Left renal pelvis (tissue), 4 donors: ENCODE measurements around the gene SPDL1. TPM values are rescaled to one million over a fixed set of nuclear protein-coding genes. Genes with fewer than 3 reads are reported as not detected.

ENCODE experiments used
- DNase-seq, 4 donors: peaks; one replicate each; pipeline ENCODE4 v3.0.0-alpha.2; 2013; ENCODE audit warnings: low read depth in 4 of 4, low spot score in 3 of 4
- polyA plus RNA-seq, 4 donors: library from polyadenylated mRNA; unstranded; fragments of 120-200 nt; gene quantifications; one replicate each; pipeline ENCODE4 v1.2.1, GENCODE V29; 2013; ENCODE audit not compliant: insufficient read length in 4 of 4

The SPDL1 gene, protein sequence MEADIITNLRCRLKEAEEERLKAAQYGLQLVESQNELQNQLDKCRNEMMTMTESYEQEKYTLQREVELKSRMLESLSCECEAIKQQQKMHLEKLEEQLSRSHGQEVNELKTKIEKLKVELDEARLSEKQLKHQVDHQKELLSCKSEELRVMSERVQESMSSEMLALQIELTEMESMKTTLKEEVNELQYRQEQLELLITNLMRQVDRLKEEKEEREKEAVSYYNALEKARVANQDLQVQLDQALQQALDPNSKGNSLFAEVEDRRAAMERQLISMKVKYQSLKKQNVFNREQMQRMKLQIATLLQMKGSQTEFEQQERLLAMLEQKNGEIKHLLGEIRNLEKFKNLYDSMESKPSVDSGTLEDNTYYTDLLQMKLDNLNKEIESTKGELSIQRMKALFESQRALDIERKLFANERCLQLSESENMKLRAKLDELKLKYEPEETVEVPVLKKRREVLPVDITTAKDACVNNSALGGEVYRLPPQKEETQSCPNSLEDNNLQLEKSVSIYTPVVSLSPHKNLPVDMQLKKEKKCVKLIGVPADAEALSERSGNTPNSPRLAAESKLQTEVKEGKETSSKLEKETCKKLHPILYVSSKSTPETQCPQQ
- polyA plus RNA-seq, result 10 to 100 TPM; 30.3 to 44.1 (median 36.2) TPM

- DNase-seq, result peak; percentile 92 to 95 (median 94)
Measured at GRCh38 chr5:169583424-169584220, at the start of gene SPDL1. Gene SPDL1, plus strand, starts transcription at chr5:169583773. Its CDS starts 4,644 bp downstream, at chr5:169588417.

DNA sequence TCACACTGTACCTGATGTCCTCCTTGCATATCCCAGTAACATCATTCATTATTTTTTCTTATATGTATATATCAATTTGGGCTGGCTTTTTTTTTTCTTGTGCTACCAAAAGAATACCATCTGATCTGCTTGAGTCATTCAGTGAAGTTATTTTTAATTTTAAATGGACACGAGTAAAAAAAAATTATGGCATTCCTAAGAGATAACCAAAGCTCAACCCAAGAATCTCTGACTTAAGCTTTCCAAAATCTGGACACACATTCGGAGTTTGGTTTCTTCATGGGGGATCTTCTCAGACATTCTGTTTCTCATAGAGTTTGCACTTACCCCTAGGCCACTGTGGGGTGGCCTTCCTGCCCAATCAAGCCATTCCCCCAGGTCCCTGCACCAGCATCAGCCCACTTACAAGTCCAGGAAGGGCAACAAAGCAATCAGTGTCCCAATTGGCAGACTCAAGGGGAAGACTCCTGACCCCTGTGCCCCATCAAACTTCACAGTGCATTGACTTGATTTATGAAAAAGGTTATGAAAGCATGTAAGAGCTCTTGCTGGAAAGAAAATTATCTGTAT is 49.2 kb upstream of the SPDL1 start:
- no peak for DNase-seq

DNA sequence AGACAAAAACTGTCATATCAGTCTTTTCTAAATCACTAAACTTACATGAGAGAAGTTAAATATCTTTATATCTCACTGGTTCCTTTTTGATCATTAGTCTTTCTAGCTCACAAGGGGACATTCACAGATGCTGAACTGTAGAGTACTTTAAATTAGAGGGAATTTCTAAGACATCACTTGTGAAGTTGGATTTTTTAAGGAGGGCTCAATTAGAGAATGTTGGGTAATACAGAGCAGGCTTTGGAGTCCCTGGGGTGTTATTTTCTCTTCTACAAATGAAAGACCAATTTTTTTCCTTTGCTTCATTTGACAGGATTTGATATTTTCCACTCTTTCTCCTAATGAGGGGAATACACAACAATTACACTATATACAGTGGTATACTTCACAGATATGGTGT is 48.6 kb upstream of the SPDL1 start:
- DNase-seq, result no peak

DNA sequence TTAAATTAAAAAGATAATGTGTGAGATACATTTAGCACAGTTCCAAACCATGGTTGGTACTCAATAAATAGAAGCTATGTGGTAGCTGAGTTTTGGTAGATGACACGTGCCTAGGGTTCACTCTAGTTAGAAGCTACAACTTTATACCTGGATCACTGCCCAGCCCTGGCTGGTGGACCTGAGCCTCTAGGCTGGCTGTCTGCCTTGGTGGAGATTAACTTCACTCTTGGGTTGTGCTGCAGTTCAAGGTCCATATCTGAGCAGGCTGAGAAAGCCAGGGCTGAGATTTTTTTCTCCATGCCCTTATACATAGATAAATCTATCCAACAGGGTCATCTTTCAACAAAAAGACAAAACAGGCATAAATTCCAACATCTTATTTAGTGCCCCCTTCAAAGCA is 44.6 kb upstream of the SPDL1 start:
- DNase-seq, result no peak

DNA sequence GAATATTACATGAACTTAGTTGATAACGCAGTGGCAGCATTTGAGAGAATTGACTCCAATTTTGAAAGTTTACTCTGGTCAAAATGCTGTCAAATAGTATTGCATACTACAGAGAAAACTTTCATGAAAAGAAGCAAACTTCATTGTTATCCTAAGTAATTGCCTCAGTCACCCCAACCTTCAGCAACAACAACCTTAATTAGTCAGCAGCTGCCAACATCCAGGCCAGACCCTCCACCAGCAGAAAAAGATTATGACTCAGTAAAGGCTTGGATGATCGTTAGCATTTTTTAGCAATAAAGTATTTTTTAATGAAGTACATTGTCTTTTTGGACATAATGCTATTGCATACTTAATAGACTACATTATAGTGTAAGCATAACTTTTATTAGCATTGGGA is 40.8 kb upstream of the SPDL1 start:
- no peak for DNase-seq

DNA sequence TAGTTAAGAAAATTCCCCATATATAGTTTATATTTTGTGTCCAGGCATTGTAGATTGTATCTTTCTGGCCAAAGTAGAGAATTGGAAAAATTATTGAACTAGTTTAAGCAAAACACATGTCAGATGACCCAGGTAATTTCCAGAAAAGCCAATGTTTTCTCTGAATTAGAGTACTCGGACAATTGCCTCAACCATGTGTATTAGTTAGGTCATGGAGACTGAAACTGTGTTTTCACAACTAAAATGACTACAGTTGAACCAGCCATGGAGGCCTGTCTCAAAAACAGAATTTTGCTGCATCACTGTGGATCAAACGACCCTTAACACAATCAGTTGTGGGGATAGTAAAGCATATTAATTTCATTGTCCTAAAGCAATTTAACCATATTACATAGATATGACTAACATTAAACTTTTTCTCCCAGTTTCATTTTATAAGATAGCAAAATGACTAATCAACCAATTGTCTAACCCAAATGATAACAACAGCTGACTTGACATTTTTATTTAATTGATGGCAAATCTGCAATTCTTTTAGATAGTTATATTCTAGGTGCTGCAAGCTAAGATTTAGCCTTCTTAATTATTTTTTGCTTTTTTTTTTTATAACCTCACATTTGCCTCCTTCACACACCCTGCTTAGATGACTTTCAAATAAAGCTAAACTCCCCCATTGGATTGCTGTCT is 39.2 kb upstream of the SPDL1 start:
- DNase-seq, result no peak

DNA sequence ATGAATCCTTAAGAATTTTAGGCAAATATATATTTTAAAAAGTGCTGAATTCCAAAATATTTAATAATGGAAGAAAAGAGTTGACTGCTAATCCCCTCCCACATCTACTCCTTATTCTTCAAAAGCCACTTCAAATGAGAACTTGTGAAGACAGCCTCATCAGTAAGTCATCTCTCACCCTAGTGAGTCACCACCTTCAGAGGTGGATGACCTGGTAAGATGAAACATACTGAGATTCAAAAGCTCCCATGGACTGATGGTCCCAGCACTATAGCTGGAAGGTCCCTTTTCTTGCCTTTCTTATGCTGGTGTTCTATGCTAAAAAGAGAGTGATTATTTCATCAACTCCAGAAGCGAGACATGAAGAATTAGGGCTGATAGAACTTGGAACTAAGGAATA is 37.8 kb upstream of the SPDL1 start:
- DNase-seq, result no peak

GRCh38 chr5:169546346-169546745 is 37.2 kb upstream of the SPDL1 start:
- no peak for DNase-seq

- no peak for DNase-seq
Measured at GRCh38 chr5:169547508-169547907, 36.1 kb upstream of the SPDL1 start.

GRCh38 chr5:169548315-169548714 is 35.3 kb upstream of the SPDL1 start:
- peak in 3 of 4 donors; percentile 18 to 29 (median 25) for DNase-seq

DNA sequence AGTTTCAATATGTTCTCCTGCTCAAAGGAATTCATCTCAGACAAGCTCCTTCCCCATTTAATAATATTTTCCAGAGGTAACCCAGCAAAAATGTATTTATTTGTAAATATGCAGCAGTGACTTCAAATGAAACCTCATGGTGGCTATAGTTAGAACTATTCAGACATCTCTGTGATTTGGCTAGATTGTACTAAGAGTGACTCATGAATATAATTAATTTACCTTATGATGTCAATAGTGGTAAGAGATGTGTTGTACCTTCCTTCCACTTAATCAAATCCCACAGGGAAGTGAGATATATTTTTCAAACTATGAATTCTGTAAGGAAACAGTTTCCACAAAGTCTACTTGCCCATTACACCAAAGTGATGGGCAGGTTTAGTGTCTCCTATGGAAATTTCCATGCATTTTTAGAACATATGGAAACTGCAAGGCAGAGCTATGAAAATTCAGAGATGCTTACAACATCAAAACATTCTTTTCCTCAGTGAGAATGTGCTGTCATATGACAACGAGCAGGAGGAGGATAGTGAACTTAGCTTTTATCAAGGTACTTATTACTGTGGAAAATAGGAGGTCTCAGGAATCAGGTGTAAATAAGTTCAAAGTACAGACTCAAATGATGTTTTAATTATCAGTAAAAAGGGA is 34.0 kb upstream of the SPDL1 start:
- no peak for DNase-seq

DNA sequence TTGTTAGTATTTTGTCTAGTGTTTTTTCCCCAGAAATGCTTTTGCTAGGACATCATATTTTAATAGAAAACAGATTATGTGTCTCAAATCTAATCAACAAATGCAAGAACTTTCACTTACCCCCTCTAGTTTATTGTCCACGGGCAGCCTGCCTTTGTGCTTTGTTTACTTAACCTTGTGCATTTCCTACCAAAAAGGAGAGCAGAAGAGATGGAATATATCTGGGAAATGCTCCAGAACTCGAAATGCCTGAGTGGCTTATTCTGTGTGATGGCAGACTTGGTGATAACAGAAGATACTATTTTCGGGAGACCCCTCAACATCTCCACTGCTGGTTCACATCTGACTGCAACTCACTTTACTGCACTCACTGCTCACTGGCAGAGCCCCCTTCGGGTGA is 33.3 kb upstream of the SPDL1 start:
- DNase-seq, result no peak

DNA sequence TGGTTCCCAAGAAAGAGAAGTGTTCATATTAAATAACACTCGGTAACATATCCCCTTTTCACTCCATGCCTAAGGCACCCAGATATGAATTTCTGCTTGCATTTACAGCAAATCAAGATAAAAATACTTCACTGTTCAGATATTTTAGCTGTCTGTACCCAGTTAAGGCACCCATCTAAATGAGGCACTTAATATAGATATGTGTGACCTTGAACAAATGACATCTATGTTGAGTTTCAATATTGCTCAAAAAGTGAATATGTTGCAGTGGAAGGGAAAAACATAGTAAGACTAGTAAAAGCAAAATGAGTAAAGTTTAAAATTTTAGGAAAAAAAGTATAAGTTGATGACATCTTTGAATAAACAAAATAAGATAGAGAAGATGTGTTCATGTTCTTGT is 32.4 kb upstream of the SPDL1 start:
- DNase-seq, result no peak

DNA sequence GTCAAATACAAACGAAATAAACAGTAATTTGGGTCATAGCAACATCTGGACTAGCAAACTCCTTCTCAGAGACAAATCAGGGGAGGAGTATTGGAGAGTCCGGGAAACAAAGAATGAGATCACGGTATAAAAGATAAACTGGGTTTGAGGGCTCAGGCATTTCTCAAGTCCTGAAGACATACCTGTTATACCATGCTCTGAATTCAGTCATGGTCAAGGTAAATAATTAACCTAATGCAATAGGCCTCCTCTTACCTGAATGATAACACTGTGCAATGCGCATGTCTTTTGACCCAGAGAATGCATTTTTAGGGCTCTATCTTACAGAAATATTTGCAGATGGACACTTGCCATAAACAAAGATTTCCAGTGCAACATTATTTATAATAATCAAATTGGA is 31.9 kb upstream of the SPDL1 start:
- no peak for DNase-seq

- no peak for DNase-seq
Measured at GRCh38 chr5:169554251-169554650, 29.3 kb upstream of the SPDL1 start.

GRCh38 chr5:169557838-169558237 is 25.7 kb upstream of the SPDL1 start:
- DNase-seq, result no peak

DNA sequence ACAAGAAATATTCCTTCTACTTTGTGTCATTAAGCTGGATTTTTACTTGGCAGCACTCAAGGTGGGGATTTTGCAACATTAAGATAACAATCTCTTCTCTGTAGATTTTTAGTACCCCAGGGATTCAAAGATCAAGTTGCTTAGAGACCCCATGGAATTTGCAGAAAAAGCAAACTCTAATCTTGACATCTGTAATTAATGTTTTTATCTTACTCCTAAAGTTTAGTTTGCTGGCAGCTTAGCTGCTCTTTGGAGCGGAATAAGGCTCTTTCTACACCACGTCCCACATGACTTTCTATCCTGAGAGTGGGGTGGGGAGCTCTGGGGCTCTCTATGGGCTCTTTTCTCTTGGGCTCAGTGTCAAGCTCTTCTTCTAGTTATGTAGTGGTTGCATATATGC is 21.7 kb upstream of the SPDL1 start:
- no peak for DNase-seq

GRCh38 chr5:169563369-169563768 is 20.2 kb upstream of the SPDL1 start:
- no peak for DNase-seq

DNA sequence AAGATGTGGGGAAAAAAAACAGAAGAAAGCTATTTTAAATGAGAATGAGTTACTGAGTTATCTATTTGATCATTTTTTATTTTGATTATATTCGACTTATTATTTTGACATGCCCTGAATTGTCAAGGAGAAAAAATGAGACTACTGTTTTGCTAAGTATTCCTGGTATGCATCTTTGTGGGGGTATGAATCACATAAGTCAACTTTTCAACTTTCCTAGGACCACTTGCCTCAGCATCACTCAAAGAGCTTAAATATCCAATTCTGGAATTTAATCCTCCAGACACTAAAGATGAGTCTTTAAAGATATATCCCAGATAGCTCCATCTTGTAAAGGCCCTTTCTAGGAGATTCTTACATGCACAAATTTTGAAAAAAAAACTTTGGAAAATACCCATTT is 17.4 kb upstream of the SPDL1 start:
- no peak for DNase-seq

DNA sequence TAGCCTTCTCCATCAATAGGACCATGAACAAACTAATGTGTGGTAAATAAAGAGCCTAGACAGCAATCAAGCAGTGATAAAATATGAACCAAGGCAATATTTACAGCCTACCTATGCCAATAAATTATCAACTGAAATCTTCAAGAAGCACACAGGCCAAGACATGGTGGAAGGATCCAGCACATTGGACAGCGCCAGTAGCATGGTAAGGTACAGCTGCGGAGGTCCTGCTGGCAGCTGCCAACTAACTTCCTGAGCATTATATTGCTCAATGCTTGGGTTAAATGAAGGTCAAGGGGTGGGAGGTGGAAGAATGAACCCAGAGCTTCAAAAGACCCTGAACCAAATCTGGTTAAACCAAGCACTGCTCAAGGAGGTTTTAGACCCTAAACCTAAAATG is 16.5 kb upstream of the SPDL1 start:
- no peak for DNase-seq
